Measurements from ENCODE around the gene IQSEC1.

The IQSEC1 gene

GRCh38 chr3:12878141-12878574 lies 195.1 kb downstream of the IQSEC1 start:
- no peak for TF ChIP-seq CTCF (IDR thresholded peaks at IDR 0.05)

GRCh38 chr3:12877040-12877439 lies 196.2 kb downstream of the IQSEC1 start:
- no peak for TF ChIP-seq CTCF (IDR thresholded peaks at IDR 0.05)

- no peak for TF ChIP-seq CTCF (IDR thresholded peaks at IDR 0.05)
These were observed 197.1 kb downstream of the IQSEC1 start for GRCh38 chr3:12875857-12876836.

GRCh38 chr3:12871404-12871983 lies 201.7 kb downstream of the IQSEC1 start:
- TF ChIP-seq CTCF (IDR thresholded peaks at IDR 0.05) = no peak

GRCh38 chr3:12870942-12871341 lies 202.3 kb downstream of the IQSEC1 start:
- TF ChIP-seq CTCF (IDR thresholded peaks at IDR 0.05) = no peak

GRCh38 chr3:12869035-12869621 lies 204.1 kb downstream of the IQSEC1 start:
- TF ChIP-seq CTCF (IDR thresholded peaks at IDR 0.05) = no peak
